ENCODE measurements around the gene LRP5. TPM values are rescaled to one million over a fixed set of nuclear protein-coding genes. Genes with fewer than 3 reads are reported as not detected.
A peak's percentile ranks its signal among the peaks of the same experiment; 100 is the strongest.

Gene LRP5
- total RNA-seq, 4 donors from 2014 or later, result 27.3 to 60.1 (median 35.0) TPM

DNA sequence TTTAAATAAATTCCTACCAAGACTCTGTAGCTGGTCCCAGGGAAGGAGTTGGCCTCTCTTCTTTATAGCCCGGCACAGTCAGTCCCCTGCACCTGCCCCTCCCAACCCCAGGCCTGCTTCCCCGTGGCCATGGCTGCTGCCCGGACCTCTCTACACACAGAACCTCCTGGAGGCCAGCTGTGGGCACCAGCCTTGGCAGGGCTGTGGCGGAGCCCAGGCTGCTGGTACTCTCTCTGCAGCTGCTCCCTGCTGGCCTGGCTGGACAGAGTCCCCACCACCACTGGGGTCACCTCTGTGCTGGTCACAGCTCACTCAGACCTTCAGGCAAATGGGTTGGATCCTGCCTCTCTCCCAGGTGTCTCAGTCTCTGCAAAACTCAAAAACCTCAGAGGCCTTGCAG lies 69.3 kb downstream of the LRP5 start:
- DNase-seq (ENCODE audit: low spot score in 2 of 2), result no peak
- Histone ChIP-seq H3K27ac (peak overlapping the region; percentile 11), H3K4me1 (peaks cover 49% of the 10 kb centered on the region), H3K4me3 (peak overlapping the region; percentile 9), H3K36me3 (peaks cover 7% of the 10 kb centered on the region), H3K9me3 (no peaks in the 10 kb centered on the region), H3K27me3 (no peaks in the 10 kb centered on the region)
- TF ChIP-seq POLR2AphosphoS5 (IDR thresholded peaks at IDR 0.05), result no peak
- TF ChIP-seq, protein P1, sequence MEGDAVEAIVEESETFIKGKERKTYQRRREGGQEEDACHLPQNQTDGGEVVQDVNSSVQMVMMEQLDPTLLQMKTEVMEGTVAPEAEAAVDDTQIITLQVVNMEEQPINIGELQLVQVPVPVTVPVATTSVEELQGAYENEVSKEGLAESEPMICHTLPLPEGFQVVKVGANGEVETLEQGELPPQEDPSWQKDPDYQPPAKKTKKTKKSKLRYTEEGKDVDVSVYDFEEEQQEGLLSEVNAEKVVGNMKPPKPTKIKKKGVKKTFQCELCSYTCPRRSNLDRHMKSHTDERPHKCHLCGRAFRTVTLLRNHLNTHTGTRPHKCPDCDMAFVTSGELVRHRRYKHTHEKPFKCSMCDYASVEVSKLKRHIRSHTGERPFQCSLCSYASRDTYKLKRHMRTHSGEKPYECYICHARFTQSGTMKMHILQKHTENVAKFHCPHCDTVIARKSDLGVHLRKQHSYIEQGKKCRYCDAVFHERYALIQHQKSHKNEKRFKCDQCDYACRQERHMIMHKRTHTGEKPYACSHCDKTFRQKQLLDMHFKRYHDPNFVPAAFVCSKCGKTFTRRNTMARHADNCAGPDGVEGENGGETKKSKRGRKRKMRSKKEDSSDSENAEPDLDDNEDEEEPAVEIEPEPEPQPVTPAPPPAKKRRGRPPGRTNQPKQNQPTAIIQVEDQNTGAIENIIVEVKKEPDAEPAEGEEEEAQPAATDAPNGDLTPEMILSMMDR (IDR thresholded peaks at IDR 0.05), result no peak
- WGBS, result 60% methylated on average over 4 of the region's 4 CpGs

DNA sequence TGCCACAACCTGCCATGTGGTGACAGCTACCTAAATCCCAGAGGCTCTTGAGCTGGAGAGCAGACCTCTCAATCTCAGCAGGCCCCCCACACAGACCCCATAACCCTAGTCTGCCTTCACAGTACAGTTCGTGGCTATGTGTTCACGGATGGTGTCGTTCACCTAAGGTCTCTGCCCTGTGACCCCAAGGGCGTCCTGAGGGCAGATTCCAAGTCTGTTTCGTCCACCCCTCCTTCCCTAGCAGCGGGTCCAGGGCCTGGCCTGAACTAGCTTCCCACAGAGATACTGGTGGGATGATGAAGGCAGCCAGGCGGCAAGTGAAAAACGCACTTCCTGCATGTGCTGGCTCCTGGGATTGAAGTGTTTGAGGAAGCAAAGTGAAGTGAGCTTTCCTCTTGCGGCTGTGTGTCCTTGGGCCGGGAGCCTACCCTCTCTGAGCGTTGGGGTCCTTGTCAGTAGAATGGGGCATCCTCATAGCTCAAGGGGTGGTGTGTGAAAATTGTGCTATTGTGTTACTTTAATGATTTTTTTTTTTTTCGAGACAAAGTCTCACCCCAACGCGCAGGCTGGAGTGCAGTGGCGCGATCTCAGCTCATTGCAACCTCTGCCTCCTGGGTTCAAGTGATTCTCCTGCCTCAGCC lies 70.1 kb downstream of the LRP5 start:
- Histone ChIP-seq H3K27ac (no peak overlapping the region), H3K4me1 (peaks cover 45% of the 10 kb centered on the region), H3K27me3 (no peaks in the 10 kb centered on the region), H3K36me3 (peaks cover 9% of the 10 kb centered on the region), H3K4me3 (no peak overlapping the region), H3K9me3 (no peaks in the 10 kb centered on the region)
- WGBS, result 86% methylated on average over 12 of the region's 16 CpGs
- TF ChIP-seq, protein P1 (IDR thresholded peaks at IDR 0.05), result no peak
- TF ChIP-seq EP300 (IDR thresholded peaks at IDR 0.05) (no peak), POLR2A (IDR thresholded peaks at IDR 0.05) (no peak), POLR2AphosphoS5 (IDR thresholded peaks at IDR 0.05) (no peak)
- DNase-seq (ENCODE audit: low spot score in 2 of 2), result no peak

DNA sequence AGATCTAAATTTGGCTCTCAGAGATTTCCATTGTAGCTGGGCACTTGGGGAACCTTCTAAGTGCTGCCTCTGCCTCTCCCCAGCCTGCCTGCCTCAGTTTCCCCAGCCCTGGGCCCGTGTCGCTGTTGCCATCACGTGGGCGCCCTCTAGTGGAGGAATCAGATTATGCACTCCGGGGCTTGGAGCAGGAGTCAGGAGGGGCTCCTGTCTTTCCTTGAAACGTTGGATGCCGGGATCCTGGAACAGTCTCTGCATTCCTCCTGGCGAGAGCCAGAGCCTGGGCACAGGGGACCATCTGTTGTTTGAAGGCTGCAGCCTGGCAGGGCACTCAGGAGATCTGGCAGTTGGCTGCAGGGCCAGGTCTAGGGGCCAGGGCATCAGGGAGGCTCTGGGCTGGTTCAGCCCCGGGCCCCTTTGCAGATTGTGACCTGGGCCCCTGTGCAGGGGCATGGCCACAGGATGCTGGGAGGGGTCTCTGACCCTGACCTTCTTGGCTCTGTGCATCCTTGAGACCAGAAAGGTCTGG lies 71.6 kb downstream of the LRP5 start:
- no peak for TF ChIP-seq POLR2AphosphoS5 (IDR thresholded peaks at IDR 0.05)
- TF ChIP-seq EP300 (IDR thresholded peaks at IDR 0.05), result no peak
- no peak for TF ChIP-seq POLR2A (IDR thresholded peaks at IDR 0.05)
- TF ChIP-seq, protein P1 (IDR thresholded peaks at IDR 0.05), result peak; percentile 70 to 92
- Histone ChIP-seq H3K4me1 (peaks cover 38% of the 10 kb centered on the region), H3K27me3 (no peaks in the 10 kb centered on the region), H3K36me3 (peaks cover 9% of the 10 kb centered on the region), H3K9me3 (no peaks in the 10 kb centered on the region), H3K4me3 (no peak overlapping the region), H3K27ac (no peak overlapping the region)
- WGBS, result 0% methylated on average over 4 of the region's 9 CpGs
- no peak for DNase-seq (ENCODE audit: low spot score in 2 of 2)

DNA sequence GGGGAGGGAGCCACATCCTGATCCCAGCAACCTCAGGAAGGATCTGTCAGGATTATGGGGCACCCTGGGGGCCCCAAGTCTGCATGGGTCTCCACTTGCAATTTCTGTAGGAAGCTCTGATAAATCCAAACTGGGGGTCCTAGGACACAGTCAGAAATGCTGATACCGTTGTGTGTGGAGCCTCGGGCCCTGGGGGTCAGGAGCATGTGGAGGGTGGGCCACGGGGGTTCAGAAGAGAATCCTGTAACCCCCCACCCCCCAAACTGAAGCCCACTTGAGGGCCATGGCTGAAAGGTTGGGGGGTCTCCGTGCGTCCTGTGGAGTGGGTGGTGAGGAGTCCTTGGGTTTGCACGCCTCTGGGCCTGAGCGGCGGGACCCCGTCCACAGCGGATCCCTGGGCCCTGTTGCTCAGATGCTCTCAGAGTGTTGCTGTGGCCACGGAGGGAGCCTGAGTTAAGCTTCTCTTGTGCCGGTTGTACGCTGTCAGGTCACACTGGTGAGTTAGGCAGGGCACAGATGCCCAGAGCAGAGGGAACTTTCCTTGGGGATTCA lies 72.2 kb downstream of the LRP5 start:
- WGBS, result no CpG with 5 or more reads among the region's 13 CpGs
- H3K4me3 ChIP-seq, result no peak overlapping the region
- H3K27ac ChIP-seq, result no peak overlapping the region
- no peak for TF ChIP-seq EP300 (IDR thresholded peaks at IDR 0.05)
- TF ChIP-seq POLR2A (IDR thresholded peaks at IDR 0.05), result no peak
- TF ChIP-seq, protein P1 (IDR thresholded peaks at IDR 0.05), result no peak
- no peak for TF ChIP-seq POLR2AphosphoS5 (IDR thresholded peaks at IDR 0.05)
- no peaks in the 10 kb centered on the region for H3K27me3 ChIP-seq
- no peaks in the 10 kb centered on the region for H3K9me3 ChIP-seq
- DNase-seq (ENCODE audit: low spot score in 2 of 2), result no peak
- H3K36me3 ChIP-seq, result peaks cover 12% of the 10 kb centered on the region
- H3K4me1 ChIP-seq, result peaks cover 34% of the 10 kb centered on the region

DNA sequence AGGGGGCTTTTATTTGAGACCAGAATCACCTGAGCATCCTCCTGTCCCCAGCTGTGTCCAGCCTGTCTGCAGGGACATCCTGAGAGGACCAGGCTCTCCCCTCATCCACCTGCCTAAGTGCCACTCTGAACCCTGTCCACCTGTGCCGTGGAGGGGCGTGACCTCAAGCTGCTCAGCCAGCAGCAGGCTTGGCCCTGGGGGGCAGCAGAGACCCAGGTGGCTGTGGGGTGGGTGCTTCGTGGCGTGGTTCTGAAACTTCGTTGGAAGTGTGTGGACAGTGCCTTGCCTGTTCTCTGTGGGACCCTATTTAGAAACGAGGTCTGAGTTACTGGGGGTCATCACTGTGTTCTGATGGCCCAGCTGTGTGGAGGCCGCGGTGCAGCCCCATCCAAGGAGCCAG lies 72.7 kb downstream of the LRP5 start:
- TF ChIP-seq, protein P1 (IDR thresholded peaks at IDR 0.05), result no peak
- no peak for TF ChIP-seq POLR2AphosphoS5 (IDR thresholded peaks at IDR 0.05)
- no peak for TF ChIP-seq POLR2A (IDR thresholded peaks at IDR 0.05)
- TF ChIP-seq EP300 (IDR thresholded peaks at IDR 0.05), result no peak
- WGBS, result 100% methylated on average over 4 of the region's 8 CpGs
- peaks cover 31% of the 10 kb centered on the region for H3K4me1 ChIP-seq

More for the DNA sequence above, 72.7 kb downstream of the LRP5 start:
- Histone ChIP-seq H3K9me3 (no peaks in the 10 kb centered on the region), H3K27me3 (no peaks in the 10 kb centered on the region), H3K36me3 (peaks cover 16% of the 10 kb centered on the region), H3K27ac (no peak overlapping the region), H3K4me3 (no peak overlapping the region)
- DNase-seq (ENCODE audit: low spot score in 2 of 2), result no peak

Data from suprapubic skin (tissue), 4 donors.